Erythroblast (primary cell): ENCODE results near the gene TDRD5.

Experiments used
- GATA1 ChIP-seq: IDR thresholded peaks from 2 replicates; pipeline ENCODE4 v1.6.1; 2011; ENCODE audit warnings: low read depth, mild to moderate bottlenecking, control low read depth, low read length, moderate library complexity
- POLR2A ChIP-seq: IDR thresholded peaks from 2 replicates; pipeline ENCODE4 v1.6.1; 2011; ENCODE audit warnings: mild to moderate bottlenecking, low read length

DNA sequence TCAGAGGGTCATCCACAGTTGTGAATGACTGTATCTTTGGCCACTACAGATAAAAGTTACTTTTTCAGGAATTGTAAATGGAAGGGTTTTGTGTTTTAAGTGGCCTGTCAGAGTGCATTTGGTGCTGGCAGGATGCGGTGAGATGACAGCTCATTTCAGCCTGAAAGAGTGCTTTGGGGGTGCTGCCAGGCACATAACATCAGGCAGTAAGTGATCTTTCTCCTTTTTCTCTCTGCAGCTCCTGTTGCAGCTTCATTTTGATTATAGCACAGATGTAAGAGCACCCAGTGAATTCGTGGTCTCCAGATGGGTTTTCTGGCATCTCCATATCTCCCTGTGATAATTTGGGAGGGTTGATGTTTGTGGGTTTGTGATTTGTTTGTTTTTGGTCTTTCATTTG is 136.6 kb downstream of the TDRD5 start:
- TF ChIP-seq POLR2A (no peak), GATA1 (no peak)
